ENCODE results near the gene P2RY6.
"Not testable (repeated sequence)": the region's sequence is repeated elsewhere in the genome, so short reads cannot be mapped to it uniquely, and the experiment has no call there.

P2RY6 gene

DNA sequence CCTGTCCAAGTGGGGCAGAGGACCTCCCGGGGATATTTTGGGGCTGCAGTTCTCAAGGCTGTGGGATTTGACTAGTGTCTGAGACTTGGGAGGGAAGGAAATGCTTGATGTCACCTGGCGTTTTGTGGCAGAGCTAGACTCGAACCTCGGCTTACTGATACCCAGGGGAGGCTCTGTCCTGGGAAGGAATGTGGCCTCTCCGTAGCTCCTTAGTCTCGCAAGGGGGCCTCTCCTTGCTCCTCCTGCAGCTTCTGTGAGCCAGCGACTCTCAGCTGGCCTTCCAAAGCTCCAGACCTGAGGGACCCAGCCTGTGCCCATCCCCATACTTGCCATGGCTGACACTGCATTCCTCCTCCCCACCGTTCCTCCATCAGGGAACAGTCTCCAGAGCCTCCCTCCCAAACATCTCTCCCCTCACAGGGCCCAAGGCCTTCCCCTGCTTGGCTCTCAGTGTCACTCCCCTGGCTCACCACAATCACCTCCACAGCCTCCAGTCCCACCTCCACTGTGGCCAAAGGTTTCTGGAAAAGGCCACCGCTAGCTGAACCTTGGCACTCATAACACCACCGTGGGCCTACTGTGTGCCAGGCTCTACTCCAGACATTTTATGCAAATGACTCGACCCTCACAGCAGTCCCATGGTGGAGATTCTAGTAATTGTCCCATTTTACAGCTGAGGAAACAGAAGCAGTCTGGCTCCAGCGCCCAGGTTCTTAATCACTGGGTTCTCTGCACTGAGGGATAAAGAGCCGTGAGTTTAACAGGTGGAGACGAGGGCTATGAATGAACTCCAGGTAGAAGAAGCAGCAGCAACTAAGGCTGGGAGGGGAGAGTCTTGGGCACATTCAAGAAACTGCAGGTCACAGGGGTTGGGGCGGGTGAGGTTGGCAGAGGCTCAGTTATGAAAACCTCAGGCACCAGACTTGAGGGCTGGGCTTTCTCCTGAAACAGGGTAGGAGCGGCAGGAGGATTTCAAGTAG, 42.0 kb upstream of the P2RY6 start:
- DNase-seq (ENCODE audit: insufficient read length, low spot score) (no peak), FAIRE-seq (no peak)
- TF ChIP-seq SPI1 (IDR thresholded peaks at IDR 0.05; ENCODE audit: low read depth, low read length) (no peak), POLR2A (IDR thresholded peaks at IDR 0.05; ENCODE audit: low read depth, low read length) (no peak)

DNA sequence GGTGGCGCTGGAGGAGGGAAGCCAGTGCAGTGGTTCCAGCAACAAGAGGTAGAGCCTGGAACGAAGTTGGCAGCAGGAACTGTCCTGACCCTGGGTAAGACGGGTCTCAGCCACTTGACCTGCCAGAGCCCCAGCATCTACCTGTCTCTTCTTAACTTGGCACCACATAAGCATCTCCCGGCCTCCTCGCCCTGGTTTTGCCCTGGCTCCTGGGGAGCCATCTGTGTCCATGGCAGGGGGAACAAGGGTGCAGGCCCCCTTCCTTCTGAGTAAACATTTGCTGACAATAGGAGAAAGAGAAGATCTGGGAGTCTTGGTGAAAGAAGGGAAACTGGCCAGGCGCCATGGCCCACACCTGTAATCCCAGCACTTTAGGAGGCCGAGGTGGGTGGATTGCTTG, 41.2 kb upstream of the P2RY6 start:
- no peak for DNase-seq (ENCODE audit: insufficient read length, low spot score)
- FAIRE-seq = no peak
- no peak for TF ChIP-seq POLR2AphosphoS5 (IDR thresholded peaks at IDR 0.05; ENCODE audit: low read depth, low read length)
- TF ChIP-seq SPI1 (IDR thresholded peaks at IDR 0.05; ENCODE audit: low read depth, low read length) = no peak
- TF ChIP-seq TAF1 (IDR thresholded peaks at IDR 0.05; ENCODE audit: low read depth, low read length) = no peak
- no peak for TF ChIP-seq POLR2A (IDR thresholded peaks at IDR 0.05; ENCODE audit: low read depth, low read length)
- no peak for TF ChIP-seq POU2F2 (IDR thresholded peaks at IDR 0.05; ENCODE audit: low read depth, low read length)
- TF ChIP-seq PAX5 (IDR thresholded peaks at IDR 0.05; ENCODE audit: insufficient read depth, low read length, severe bottlenecking) = no peak

GRCh38 chr11:73232487-73232886, 39.7 kb upstream of the P2RY6 start:
- FAIRE-seq; DNase-seq (ENCODE audit: insufficient read length, low spot score): not testable (repeated sequence)

DNA sequence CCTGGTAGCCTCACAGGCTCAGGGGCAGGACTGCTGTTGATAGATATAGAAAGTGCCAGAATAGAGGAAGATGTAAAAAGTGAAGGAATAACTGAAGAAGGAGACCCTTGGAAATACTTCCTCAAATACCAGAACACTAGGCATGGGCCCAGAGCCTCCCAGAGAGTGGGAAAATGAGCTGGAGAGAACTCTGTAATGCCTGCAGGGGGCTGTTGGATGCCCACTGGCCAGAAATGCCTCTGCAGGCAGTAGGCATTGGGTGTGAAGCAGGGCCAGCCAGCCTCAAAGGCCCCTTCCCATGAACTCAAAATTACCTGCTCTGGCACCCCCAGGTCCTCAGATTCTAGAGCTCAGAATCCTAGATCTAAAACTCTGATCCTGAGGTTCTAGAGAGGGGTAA, 38.9 kb upstream of the P2RY6 start:
- FAIRE-seq (no peak), DNase-seq (ENCODE audit: insufficient read length, low spot score) (no peak)

DNA sequence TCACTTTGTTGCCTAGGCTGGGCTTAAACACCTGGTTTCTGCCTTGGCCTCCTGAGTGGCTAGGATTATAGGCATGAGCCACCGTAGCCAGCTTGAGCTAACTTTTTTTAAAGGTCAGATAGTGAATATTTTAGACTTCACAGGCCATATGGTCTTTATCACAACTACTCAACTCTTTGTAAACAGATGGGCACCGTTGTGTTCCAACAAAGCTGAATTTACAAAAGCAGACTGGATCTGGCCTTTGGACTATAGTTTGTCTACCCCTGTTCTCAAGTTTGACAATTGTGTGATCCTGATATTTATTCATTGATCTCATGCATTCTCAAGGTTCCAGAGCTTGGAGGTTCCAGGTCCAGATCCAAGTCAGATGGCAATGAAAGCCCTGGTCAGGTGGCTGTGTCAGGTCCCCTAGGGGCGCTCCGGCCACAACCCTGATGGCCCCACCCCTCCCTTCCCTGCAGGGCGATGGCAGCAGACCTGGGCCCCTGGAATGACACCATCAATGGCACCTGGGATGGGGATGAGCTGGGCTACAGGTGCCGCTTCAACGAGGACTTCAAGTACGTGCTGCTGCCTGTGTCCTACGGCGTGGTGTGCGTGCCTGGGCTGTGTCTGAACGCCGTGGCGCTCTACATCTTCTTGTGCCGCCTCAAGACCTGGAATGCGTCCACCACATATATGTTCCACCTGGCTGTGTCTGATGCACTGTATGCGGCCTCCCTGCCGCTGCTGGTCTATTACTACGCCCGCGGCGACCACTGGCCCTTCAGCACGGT, 38.3 kb upstream of the P2RY6 start:
- no peak for TF ChIP-seq PAX5 (IDR thresholded peaks at IDR 0.05; ENCODE audit: insufficient read depth, low read length, severe bottlenecking)
- no peak for TF ChIP-seq POLR2AphosphoS5 (IDR thresholded peaks at IDR 0.05; ENCODE audit: low read depth, low read length)
- TF ChIP-seq POU2F2 (IDR thresholded peaks at IDR 0.05; ENCODE audit: low read depth, low read length) = no peak
- TF ChIP-seq TAF1 (IDR thresholded peaks at IDR 0.05; ENCODE audit: low read depth, low read length) = no peak
- no peak for TF ChIP-seq SPI1 (IDR thresholded peaks at IDR 0.05; ENCODE audit: low read depth, low read length)
- TF ChIP-seq POLR2A (IDR thresholded peaks at IDR 0.05; ENCODE audit: low read depth, low read length) = no peak
- DNase-seq (ENCODE audit: insufficient read length, low spot score) (no peak), FAIRE-seq (no peak)

More for the DNA sequence above, 38.9 kb upstream of the P2RY6 start:
- TF ChIP-seq POLR2AphosphoS5 (IDR thresholded peaks at IDR 0.05; ENCODE audit: low read depth, low read length) (no peak), POU2F2 (IDR thresholded peaks at IDR 0.05; ENCODE audit: low read depth, low read length) (no peak), TAF1 (IDR thresholded peaks at IDR 0.05; ENCODE audit: low read depth, low read length) (no peak), SPI1 (IDR thresholded peaks at IDR 0.05; ENCODE audit: low read depth, low read length) (no peak), PAX5 (IDR thresholded peaks at IDR 0.05; ENCODE audit: insufficient read depth, low read length, severe bottlenecking) (no peak), POLR2A (IDR thresholded peaks at IDR 0.05; ENCODE audit: low read depth, low read length) (no peak)

DNA sequence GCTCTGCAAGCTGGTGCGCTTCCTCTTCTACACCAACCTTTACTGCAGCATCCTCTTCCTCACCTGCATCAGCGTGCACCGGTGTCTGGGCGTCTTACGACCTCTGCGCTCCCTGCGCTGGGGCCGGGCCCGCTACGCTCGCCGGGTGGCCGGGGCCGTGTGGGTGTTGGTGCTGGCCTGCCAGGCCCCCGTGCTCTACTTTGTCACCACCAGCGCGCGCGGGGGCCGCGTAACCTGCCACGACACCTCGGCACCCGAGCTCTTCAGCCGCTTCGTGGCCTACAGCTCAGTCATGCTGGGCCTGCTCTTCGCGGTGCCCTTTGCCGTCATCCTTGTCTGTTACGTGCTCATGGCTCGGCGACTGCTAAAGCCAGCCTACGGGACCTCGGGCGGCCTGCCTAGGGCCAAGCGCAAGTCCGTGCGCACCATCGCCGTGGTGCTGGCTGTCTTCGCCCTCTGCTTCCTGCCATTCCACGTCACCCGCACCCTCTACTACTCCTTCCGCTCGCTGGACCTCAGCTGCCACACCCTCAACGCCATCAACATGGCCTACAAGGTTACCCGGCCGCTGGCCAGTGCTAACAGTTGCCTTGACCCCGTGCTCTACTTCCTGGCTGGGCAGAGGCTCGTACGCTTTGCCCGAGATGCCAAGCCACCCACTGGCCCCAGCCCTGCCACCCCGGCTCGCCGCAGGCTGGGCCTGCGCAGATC, 37.5 kb upstream of the P2RY6 start:
- DNase-seq (ENCODE audit: insufficient read length, low spot score) = no peak
- no peak for FAIRE-seq
- no peak for TF ChIP-seq TAF1 (IDR thresholded peaks at IDR 0.05; ENCODE audit: low read depth, low read length)
- no peak for TF ChIP-seq SPI1 (IDR thresholded peaks at IDR 0.05; ENCODE audit: low read depth, low read length)
- no peak for TF ChIP-seq PAX5 (IDR thresholded peaks at IDR 0.05; ENCODE audit: insufficient read depth, low read length, severe bottlenecking)
- no peak for TF ChIP-seq POLR2AphosphoS5 (IDR thresholded peaks at IDR 0.05; ENCODE audit: low read depth, low read length)
- TF ChIP-seq POU2F2 (IDR thresholded peaks at IDR 0.05; ENCODE audit: low read depth, low read length) = no peak
- TF ChIP-seq POLR2A (IDR thresholded peaks at IDR 0.05; ENCODE audit: low read depth, low read length) = no peak

DNA sequence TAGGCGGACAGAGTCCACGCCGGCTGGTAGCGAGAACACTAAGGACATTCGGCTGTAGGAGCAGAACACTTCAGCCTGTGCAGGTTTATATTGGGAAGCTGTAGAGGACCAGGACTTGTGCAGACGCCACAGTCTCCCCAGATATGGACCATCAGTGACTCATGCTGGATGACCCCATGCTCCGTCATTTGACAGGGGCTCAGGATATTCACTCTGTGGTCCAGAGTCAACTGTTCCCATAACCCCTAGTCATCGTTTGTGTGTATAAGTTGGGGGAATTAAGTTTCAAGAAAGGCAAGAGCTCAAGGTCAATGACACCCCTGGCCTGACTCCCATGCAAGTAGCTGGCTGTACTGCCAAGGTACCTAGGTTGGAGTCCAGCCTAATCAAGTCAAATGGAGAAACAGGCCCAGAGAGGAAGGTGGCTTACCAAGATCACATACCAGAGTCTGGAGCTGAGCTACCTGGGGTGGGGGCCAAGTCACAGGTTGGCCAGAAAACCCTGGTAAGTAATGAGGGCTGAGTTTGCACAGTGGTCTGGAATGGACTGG, 36.8 kb upstream of the P2RY6 start:
- FAIRE-seq (no peak), DNase-seq (ENCODE audit: insufficient read length, low spot score) (no peak)
- TF ChIP-seq POU2F2 (IDR thresholded peaks at IDR 0.05; ENCODE audit: low read depth, low read length) (no peak), SPI1 (IDR thresholded peaks at IDR 0.05; ENCODE audit: low read depth, low read length) (no peak), PAX5 (IDR thresholded peaks at IDR 0.05; ENCODE audit: insufficient read depth, low read length, severe bottlenecking) (no peak), POLR2AphosphoS5 (IDR thresholded peaks at IDR 0.05; ENCODE audit: low read depth, low read length) (no peak), POLR2A (IDR thresholded peaks at IDR 0.05; ENCODE audit: low read depth, low read length) (no peak), TAF1 (IDR thresholded peaks at IDR 0.05; ENCODE audit: low read depth, low read length) (no peak)

- FAIRE-seq = no peak
- TF ChIP-seq POLR2AphosphoS5 (IDR thresholded peaks at IDR 0.05; ENCODE audit: low read depth, low read length) (no peak), PAX5 (IDR thresholded peaks at IDR 0.05; ENCODE audit: insufficient read depth, low read length, severe bottlenecking) (no peak), POLR2A (IDR thresholded peaks at IDR 0.05; ENCODE audit: low read depth, low read length) (no peak), SPI1 (IDR thresholded peaks at IDR 0.05; ENCODE audit: low read depth, low read length) (no peak), POU2F2 (IDR thresholded peaks at IDR 0.05; ENCODE audit: low read depth, low read length) (no peak), TAF1 (IDR thresholded peaks at IDR 0.05; ENCODE audit: low read depth, low read length) (no peak)
- DNase-seq (ENCODE audit: insufficient read length, low spot score) = no peak
Observed at GRCh38 chr11:73236205-73236765, 35.9 kb upstream of the P2RY6 start.

- DNase-seq (ENCODE audit: insufficient read length, low spot score) (peak; percentile 72), FAIRE-seq (peak; percentile 79)
- no peak for TF ChIP-seq TAF1 (IDR thresholded peaks at IDR 0.05; ENCODE audit: low read depth, low read length)
- no peak for TF ChIP-seq POLR2AphosphoS5 (IDR thresholded peaks at IDR 0.05; ENCODE audit: low read depth, low read length)
- no peak for TF ChIP-seq SPI1 (IDR thresholded peaks at IDR 0.05; ENCODE audit: low read depth, low read length)
- TF ChIP-seq POLR2A (IDR thresholded peaks at IDR 0.05; ENCODE audit: low read depth, low read length) = no peak
- TF ChIP-seq POU2F2 (IDR thresholded peaks at IDR 0.05; ENCODE audit: low read depth, low read length) = no peak
- TF ChIP-seq PAX5 (IDR thresholded peaks at IDR 0.05; ENCODE audit: insufficient read depth, low read length, severe bottlenecking) = no peak
Observed at GRCh38 chr11:73236854-73237253, 35.3 kb upstream of the P2RY6 start.
